HG02943 (cell line): Measurements from ENCODE around the gene BMP2K.

ENCODE experiments used
- ATAC-seq: cut with Tn5 transposase; IDR thresholded peaks from one replicate; pipeline ENCODE4 v1.9.1; 2021; ENCODE audit warnings: mild to moderate bottlenecking, low read depth, moderate library complexity; ENCODE audit not compliant: unreplicated experiment

Gene BMP2K

GRCh38 chr4:78922207-78922606, 146.1 kb downstream of the BMP2K start:
- no peak for ATAC-seq

- ATAC-seq, result peak; percentile 63
Measured at GRCh38 chr4:78923464-78924312, 147.5 kb downstream of the BMP2K start.

GRCh38 chr4:78926826-78927225, 150.7 kb downstream of the BMP2K start:
- no peak for ATAC-seq

GRCh38 chr4:78928835-78929234, 152.7 kb downstream of the BMP2K start:
- ATAC-seq, result no peak

- no peak for ATAC-seq
Measured at GRCh38 chr4:78930016-78930629, 154.0 kb downstream of the BMP2K start.

- ATAC-seq, result no peak
Measured at GRCh38 chr4:78936989-78937388, 160.8 kb downstream of the BMP2K start.

GRCh38 chr4:78937837-78938236, 161.7 kb downstream of the BMP2K start:
- no peak for ATAC-seq

GRCh38 chr4:78938474-78938867, 162.3 kb downstream of the BMP2K start:
- no peak for ATAC-seq

GRCh38 chr4:78938868-78939666, 162.9 kb downstream of the BMP2K start, which contains the start of gene PAQR3:
PAQR3 (minus strand) TSS chr4:78939438; CDS start chr4:78939224, 214 bp downstream.
- peak; percentile 91 for ATAC-seq

- peak; percentile 31 for ATAC-seq
Measured at GRCh38 chr4:78939667-78940008, 163.5 kb downstream of the BMP2K start.

- no peak for ATAC-seq
Measured at GRCh38 chr4:78940752-78941151, 164.6 kb downstream of the BMP2K start.

- ATAC-seq, result no peak
Measured at GRCh38 chr4:78944381-78944780, 168.2 kb downstream of the BMP2K start.

- ATAC-seq, result no peak
Measured at GRCh38 chr4:78945651-78946179, 169.6 kb downstream of the BMP2K start.

GRCh38 chr4:78949735-78950134, 173.6 kb downstream of the BMP2K start:
- ATAC-seq, result no peak

GRCh38 chr4:78951862-78952472, 175.8 kb downstream of the BMP2K start:
- ATAC-seq, result peak; percentile 81

GRCh38 chr4:78953231-78953630, 177.1 kb downstream of the BMP2K start:
- no peak for ATAC-seq

- ATAC-seq, result no peak
Measured at GRCh38 chr4:78953769-78954666, 177.9 kb downstream of the BMP2K start.

- no peak for ATAC-seq
Measured at GRCh38 chr4:78956975-78957374, 180.8 kb downstream of the BMP2K start.

GRCh38 chr4:78960926-78961325, 184.8 kb downstream of the BMP2K start:
- no peak for ATAC-seq
